ENCODE measurements around the gene ILF3. TPM values are rescaled to one million over a fixed set of nuclear protein-coding genes. Genes with fewer than 3 reads are reported as not detected.

The ILF3 gene
- total and polyA plus RNA-seq, 2 of the 13 experiments (the other 11 are each of a cell fraction or from before 2014, with no cell fraction given), result 120 to 173 TPM

- no peak for TF ChIP-seq ZNF567 (CRISPR knock-in tag; IDR thresholded peaks at IDR 0.05; ENCODE audit: borderline replicate concordance)
- TF ChIP-seq DBP (CRISPR knock-in tag; IDR thresholded peaks at IDR 0.05; ENCODE audit: not compliant biosample characterization), result no peak
- TF ChIP-seq ZNF607 (CRISPR knock-in tag; IDR thresholded peaks at IDR 0.05; ENCODE audit: borderline replicate concordance), result no peak
- no peak for TF ChIP-seq GRHL1 (CRISPR knock-in tag; conservative IDR thresholded peaks at IDR 0.05)
- no peak for TF ChIP-seq PHF5A (CRISPR knock-in tag; IDR thresholded peaks at IDR 0.05; ENCODE audit: low read depth, unreplicated experiment)
- TF ChIP-seq MAZ (IDR thresholded peaks at IDR 0.05; ENCODE audit: borderline replicate concordance, low read depth, low read length), result no peak
- no peak for TF ChIP-seq MAZ (CRISPR knock-in tag; IDR thresholded peaks at IDR 0.05; ENCODE audit: low read depth)
- no peak for TF ChIP-seq ZNF552 (CRISPR knock-in tag; IDR thresholded peaks at IDR 0.05; ENCODE audit: borderline replicate concordance)
- TF ChIP-seq FUBP1 (CRISPR knock-in tag; IDR thresholded peaks at IDR 0.05; ENCODE audit: borderline replicate concordance), result no peak
Observed at GRCh38 chr19:10737722-10738121, 83.6 kb downstream of the ILF3 start (continued).

All from HepG2 (cell line).